ENCODE data around the gene UQCC5. TPM values are rescaled to one million over a fixed set of nuclear protein-coding genes. Genes with fewer than 3 reads are reported as not detected.

The UQCC5 gene
- total RNA-seq, 1 experiment from 2014 or later, result 45.8 TPM

- no peak within 1 kb of the TSS for H3K27ac ChIP-seq (ENCODE audit: insufficient read length, low read depth, low read length)
Observed at GRCh38 chr3:52494886-52495495, 41.4 kb upstream of the UQCC5 start, which contains the start of gene STAB1. Gene STAB1, plus strand, starts transcription at chr3:52495338. Its CDS starts 76 bp downstream, at chr3:52495414.

More at GRCh38 chr3:52494886-52495495, 41.4 kb upstream of the UQCC5 start, which contains the start of gene STAB1:
- Histone ChIP-seq H3K79me1 (ENCODE audit: insufficient read depth, low read depth, low read length, poor library complexity, severe bottlenecking) (no peaks in the 10 kb centered on the region), H3K4me1 (ENCODE audit: insufficient read depth, low read length) (no peaks in the 10 kb centered on the region), H3K9me3 (ENCODE audit: control insufficient read depth, low read depth, low read length) (no peaks in the 10 kb centered on the region), H4K5ac (ENCODE audit: insufficient read length, low read depth, low read length) (no peak within 1 kb of the TSS), H3K4ac (ENCODE audit: low read depth, low read length) (no peak within 1 kb of the TSS), H3K14ac (ENCODE audit: insufficient read depth, low read length) (no peak within 1 kb of the TSS; the same call in 1 of the 2 replicates), H3K56ac (ENCODE audit: insufficient read length, low read depth, low read length) (no peak within 1 kb of the TSS), H3K4me2 (ENCODE audit: insufficient read depth, insufficient read length, low read length) (no peak within 1 kb of the TSS), H2AK5ac (ENCODE audit: insufficient read length, low read length) (no peak within 1 kb of the TSS), H2BK5ac (ENCODE audit: insufficient read length, low read length) (no peak within 1 kb of the TSS), H2BK120ac (ENCODE audit: low read depth, low read length, poor library complexity, severe bottlenecking) (no peak within 1 kb of the TSS), H3T11ph (ENCODE audit: low read length) (no peak within 1 kb of the TSS), H3K18ac (ENCODE audit: insufficient read length, low read depth, low read length) (no peak within 1 kb of the TSS), H2BK20ac (ENCODE audit: low read depth, low read length, poor library complexity, severe bottlenecking) (no peak within 1 kb of the TSS), H2BK15ac (ENCODE audit: low read depth, low read length) (no peak within 1 kb of the TSS), H3K27me3 (ENCODE audit: insufficient read depth, low read length) (no peaks in the 10 kb centered on the region), H3K9ac (ENCODE audit: extremely low read depth, insufficient read length, low read length) (no peak within 1 kb of the TSS), H3K23me2 (ENCODE audit: insufficient read length, low read depth, low read length, poor library complexity, severe bottlenecking) (no peaks in the 10 kb centered on the region), H3K23ac (ENCODE audit: insufficient read length, low read depth, low read length) (no peak within 1 kb of the TSS), H3K79me2 (ENCODE audit: insufficient read depth, low read length) (no peaks in the 10 kb centered on the region), H2AFZ (ENCODE audit: low read length) (no peak within 1 kb of the TSS), H4K91ac (ENCODE audit: insufficient read length, low read depth, low read length) (no peak within 1 kb of the TSS), H2BK12ac (ENCODE audit: insufficient read length, low read depth, low read length) (no peak within 1 kb of the TSS), H4K20me1 (ENCODE audit: control insufficient read depth, insufficient read depth, insufficient read length) (no peaks in the 10 kb centered on the region), H4K8ac (replicated peaks; ENCODE audit: insufficient read length, low read depth, low read length) (no peak within 1 kb of the TSS)
- H3K9me3 Mint-ChIP-seq, result no peaks in the 10 kb centered on the region
- peak within 1 kb of the TSS; percentile 19 to 95 (median 49); a peak in 2 of 7 replicates for H3K27ac Mint-ChIP-seq
- H3K27me3 Mint-ChIP-seq (ENCODE audit: low read depth), result no peaks in the 10 kb centered on the region
- peaks cover 8 to 16% of the 10 kb centered on the region in 2 experiments for H3K4me1 Mint-ChIP-seq
- no peak for TF ChIP-seq CTCF (conservative IDR thresholded peaks at IDR 0.05)
- no CpG with 5 or more reads among the region's 25 CpGs for WGBS (ENCODE audit: extremely low coverage, insufficient read length, low lambda C conversion rate)
- no peak within 1 kb of the TSS; a peak in 1 of 5 replicates for H3K4me3 Mint-ChIP-seq
- no peak for DNase-seq
- H3K36me3 Mint-ChIP-seq (ENCODE audit: insufficient read depth in 1 of 3, low read depth in 3 of 3), result peaks cover 9 to 30% (median 29%) of the 10 kb centered on the region in 3 experiments

Data from H9 (cell line).